ENCODE data around the gene LIPC.

DNA sequence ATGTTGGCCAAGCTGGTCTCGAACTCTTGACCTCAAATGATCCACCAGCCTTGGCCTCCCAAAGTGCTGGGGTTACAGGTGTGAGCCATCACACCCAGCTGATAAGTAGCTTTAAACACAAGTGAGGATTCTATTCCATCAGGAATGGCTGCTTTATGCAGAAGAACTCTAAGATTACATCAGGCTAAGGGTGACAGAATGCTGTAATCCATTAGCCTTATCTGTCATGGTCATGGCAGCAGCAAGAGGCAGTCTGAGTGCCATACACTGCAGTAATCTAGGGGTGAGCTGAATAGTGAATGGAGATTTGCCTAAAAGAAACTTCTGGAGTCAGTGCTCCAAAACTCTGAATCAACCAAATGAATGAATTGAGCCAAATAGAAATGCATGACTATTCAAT is 39.6 kb downstream of the LIPC start:
- TF ChIP-seq, protein P1, sequence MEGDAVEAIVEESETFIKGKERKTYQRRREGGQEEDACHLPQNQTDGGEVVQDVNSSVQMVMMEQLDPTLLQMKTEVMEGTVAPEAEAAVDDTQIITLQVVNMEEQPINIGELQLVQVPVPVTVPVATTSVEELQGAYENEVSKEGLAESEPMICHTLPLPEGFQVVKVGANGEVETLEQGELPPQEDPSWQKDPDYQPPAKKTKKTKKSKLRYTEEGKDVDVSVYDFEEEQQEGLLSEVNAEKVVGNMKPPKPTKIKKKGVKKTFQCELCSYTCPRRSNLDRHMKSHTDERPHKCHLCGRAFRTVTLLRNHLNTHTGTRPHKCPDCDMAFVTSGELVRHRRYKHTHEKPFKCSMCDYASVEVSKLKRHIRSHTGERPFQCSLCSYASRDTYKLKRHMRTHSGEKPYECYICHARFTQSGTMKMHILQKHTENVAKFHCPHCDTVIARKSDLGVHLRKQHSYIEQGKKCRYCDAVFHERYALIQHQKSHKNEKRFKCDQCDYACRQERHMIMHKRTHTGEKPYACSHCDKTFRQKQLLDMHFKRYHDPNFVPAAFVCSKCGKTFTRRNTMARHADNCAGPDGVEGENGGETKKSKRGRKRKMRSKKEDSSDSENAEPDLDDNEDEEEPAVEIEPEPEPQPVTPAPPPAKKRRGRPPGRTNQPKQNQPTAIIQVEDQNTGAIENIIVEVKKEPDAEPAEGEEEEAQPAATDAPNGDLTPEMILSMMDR (conservative IDR thresholded peaks at IDR 0.05; ENCODE audit: low read depth in 2 of 2), result no peak
- TF ChIP-seq JUNB (IDR thresholded peaks at IDR 0.05; ENCODE audit: unreplicated experiment) (no peak), EZH2 (IDR thresholded peaks at IDR 0.05; ENCODE audit: low read depth, unreplicated experiment) (no peak)
